HG03196 (cell line): Measurements from ENCODE around the gene SPTBN4.
A peak's percentile ranks its signal among the peaks of the same experiment; 100 is the strongest.

ENCODE experiments used
- ATAC-seq: cut with Tn5 transposase; IDR thresholded peaks from one replicate; pipeline ENCODE4 v1.9.1; 2021; ENCODE audit not compliant: unreplicated experiment

Gene SPTBN4

GRCh38 chr19:40600570-40601133 is 133.9 kb downstream of the SPTBN4 start:
- no peak for ATAC-seq

- ATAC-seq, result no peak
These were observed 134.6 kb downstream of the SPTBN4 start, which contains the start of gene LTBP4 for GRCh38 chr19:40601134-40601974. LTBP4 (plus strand) TSS chr19:40601369; CDS start chr19:40601388, 19 bp downstream.

GRCh38 chr19:40603071-40603388 is 136.2 kb downstream of the SPTBN4 start:
- no peak for ATAC-seq

- ATAC-seq, result peak; percentile 62
These were observed 136.8 kb downstream of the SPTBN4 start for GRCh38 chr19:40603389-40604170.

GRCh38 chr19:40604171-40604646 is 137.4 kb downstream of the SPTBN4 start:
- no peak for ATAC-seq

- ATAC-seq, result peak; percentile 0
These were observed 137.9 kb downstream of the SPTBN4 start for GRCh38 chr19:40604647-40605215.

GRCh38 chr19:40605216-40605971 is 138.6 kb downstream of the SPTBN4 start:
- peak; percentile 27 for ATAC-seq

- no peak for ATAC-seq
These were observed 140.8 kb downstream of the SPTBN4 start for GRCh38 chr19:40607311-40608239.

- ATAC-seq, result no peak
These were observed 141.4 kb downstream of the SPTBN4 start for GRCh38 chr19:40608240-40608621.

GRCh38 chr19:40608957-40609356 is 142.2 kb downstream of the SPTBN4 start:
- ATAC-seq, result no peak

- ATAC-seq, result peak; percentile 35
These were observed 143.0 kb downstream of the SPTBN4 start for GRCh38 chr19:40609561-40610395.

GRCh38 chr19:40610396-40611064 is 143.7 kb downstream of the SPTBN4 start:
- ATAC-seq, result no peak

- no peak for ATAC-seq
These were observed 144.3 kb downstream of the SPTBN4 start for GRCh38 chr19:40611096-40611495.

GRCh38 chr19:40611900-40612698 is 145.3 kb downstream of the SPTBN4 start:
- ATAC-seq, result no peak

GRCh38 chr19:40612831-40613689 is 146.3 kb downstream of the SPTBN4 start:
- ATAC-seq, result no peak
